Measurements from ENCODE around the gene WFS1.

Gene WFS1

GRCh38 chr4:6352031-6352692 lies 82.5 kb downstream of the WFS1 start:
- DNase-seq (ENCODE audit: low read depth in 2 of 3, low spot score in 1 of 3) = no peak

Data from stimulated activated CD4-positive, alpha-beta T cell treated with anti-CD3 and anti-CD28 coated beads, Interleukin-12 subunit alpha, Interleukin-12 subunit beta, amount 100 ng/mL, for 48 hours (primary cell).